CD14-positive monocyte (primary cell): ENCODE results near the gene TRABD2B. TPM values are rescaled to one million over a fixed set of nuclear protein-coding genes. Genes with fewer than 3 reads are reported as not detected.

Experiments
- DNase-seq, 3 donors: peaks; one replicate each; pipeline ENCODE4 v3.0.0-alpha.2; 2011 to 2022
- H2AFZ ChIP-seq: 2 replicates; pipeline ENCODE4 v1.6.0; 2012; ENCODE audit warnings: mild to moderate bottlenecking, low read depth, low read length, inconsistent platforms; ENCODE audit not compliant: insufficient read depth, poor library complexity, severe bottlenecking
- H3K27ac ChIP-seq, 2 donors: 1 replicate in 1 of 2; 2 replicates in 1 of 2; pipeline ENCODE4 v1.5.1; 2012 to 2013; ENCODE audit warnings: low read length in 2 of 2, control low read depth in 1 of 2, inconsistent platforms in 1 of 2, low read depth in 1 of 2, mild to moderate bottlenecking in 1 of 2
- H3K27me3 ChIP-seq, 2 donors: one replicate each; pipeline versions ENCODE4 v1.6.0 to v1.6.1; 2011 to 2013; ENCODE audit warnings: low read length in 2 of 2; ENCODE audit not compliant: control insufficient read depth in 2 of 2, insufficient read depth in 2 of 2
- H3K36me3 ChIP-seq, 2 donors: replicated peaks in 1 of 2; 1 replicate in 1 of 2; 2 replicates in 1 of 2; pipeline versions ENCODE4 v1.5.1 to v1.6.1; 2012 to 2013; ENCODE audit warnings: low read length in 2 of 2, control low read depth in 1 of 2, inconsistent platforms in 1 of 2, mild to moderate bottlenecking in 1 of 2; ENCODE audit not compliant: insufficient read depth in 2 of 2, control insufficient read depth in 1 of 2
- H3K4me1 ChIP-seq, 2 donors: 1 replicate in 1 of 2; 2 replicates in 1 of 2; pipeline versions ENCODE4 v1.5.1 to v1.6.1; 2012 to 2013; ENCODE audit warnings: low read length in 2 of 2, control low read depth in 1 of 2, inconsistent platforms in 1 of 2, mild to moderate bottlenecking in 1 of 2, moderate library complexity in 1 of 2; ENCODE audit not compliant: insufficient read depth in 2 of 2, control insufficient read depth in 1 of 2
- H3K4me2 ChIP-seq: replicated peaks from 2 replicates; pipeline ENCODE3; 2012; ENCODE audit warnings: low read length, moderate library complexity, mild to moderate bottlenecking; ENCODE audit not compliant: poor library complexity, severe bottlenecking; ENCODE audit errors: extremely low read depth
- H3K4me3 ChIP-seq, 3 experiments: fragments of 200-600 bp in 1 of 3; sonication (generic) in 1 of 3; replicated peaks in 1 of 3; 1 replicate in 2 of 3; 2 replicates in 1 of 3; pipeline ENCODE4 v1.5.1; 2011 to 2013; ENCODE audit warnings: low read length in 3 of 3, mild to moderate bottlenecking in 3 of 3, control low read depth in 2 of 3, low read depth in 2 of 3, inconsistent platforms in 1 of 3, moderate library complexity in 1 of 3
- H3K79me2 ChIP-seq: 2 replicates; pipeline ENCODE4 v1.6.0; 2012; ENCODE audit warnings: mild to moderate bottlenecking, control low read depth, inconsistent platforms, low read length, moderate library complexity; ENCODE audit not compliant: insufficient read depth
- H3K9ac ChIP-seq: 2 replicates; pipeline ENCODE4 v1.6.0; 2017; ENCODE audit warnings: low read length, mild to moderate bottlenecking; ENCODE audit not compliant: insufficient read depth, poor library complexity, severe bottlenecking
- H3K9me3 ChIP-seq, 2 donors: replicated peaks in 1 of 2; 1 replicate in 1 of 2; 2 replicates in 1 of 2; pipeline versions ENCODE4 v1.5.1 to v1.6.1; 2012 to 2013; ENCODE audit warnings: low read length in 2 of 2, control low read depth in 1 of 2; ENCODE audit not compliant: control insufficient read depth in 1 of 2, insufficient read depth in 1 of 2
- H4K20me1 ChIP-seq: 2 replicates; pipeline ENCODE4 v1.6.0; 2012; ENCODE audit warnings: mild to moderate bottlenecking, low read length, control low read depth, moderate library complexity; ENCODE audit not compliant: insufficient read depth
- H3K27ac Mint-ChIP-seq, 7 donors: one replicate each; pipeline ENCODE4 v1.8.0; 2020; ENCODE audit warnings: mild to moderate bottlenecking in 7 of 7, mixed read lengths in 7 of 7, moderate library complexity in 6 of 7, inconsistent platforms in 2 of 7
- H3K27me3 Mint-ChIP-seq, 3 donors: one replicate each; pipeline ENCODE4 v1.8.0; 2021 to 2022; ENCODE audit warnings: low read depth in 3 of 3, mild to moderate bottlenecking in 3 of 3, mixed read lengths in 3 of 3, moderate library complexity in 3 of 3, inconsistent platforms in 1 of 3
- H3K36me3 Mint-ChIP-seq, 2 donors: one replicate each; pipeline ENCODE4 v1.8.0; 2020; ENCODE audit warnings: mixed read lengths in 2 of 2, inconsistent platforms in 1 of 2, mild to moderate bottlenecking in 1 of 2
- H3K4me1 Mint-ChIP-seq: one replicate; pipeline ENCODE4 v1.8.0; 2020; ENCODE audit warnings: mild to moderate bottlenecking, mixed read lengths
- H3K4me3 Mint-ChIP-seq, 2 donors: one replicate each; pipeline ENCODE4 v1.8.0; 2020; ENCODE audit warnings: mild to moderate bottlenecking in 2 of 2, mixed read lengths in 2 of 2, moderate library complexity in 1 of 2
- H3K9me3 Mint-ChIP-seq, 7 donors: one replicate each; pipeline ENCODE4 v1.8.0; 2020 to 2022; ENCODE audit warnings: mixed read lengths in 7 of 7, mild to moderate bottlenecking in 6 of 7, moderate library complexity in 6 of 7, inconsistent platforms in 2 of 7
- CTCF ChIP-seq: fragments of 200-600 bp; IDR thresholded peaks from one replicate; pipeline ENCODE4 v1.8.0; 2022; ENCODE audit warnings: antibody characterized with exemption, mild to moderate bottlenecking
- WGBS: methylation state at CpG from one replicate; pipeline ENCODE4 v1.1.5; 2013; ENCODE audit warnings: missing lambda C conversion rate; ENCODE audit not compliant: insufficient coverage; 5-methylcytosine and 5-hydroxymethylcytosine counted together
- intact Hi-C, 2 donors: fragments of 100-400 bp; cut with micrococcal nuclease; formaldehyde crosslinking; loops; one replicate each; pipeline versions ENCODE4 v1.15.0 to v1.15.1; 2023
- polyA plus RNA-seq, 3 donors: library from polyadenylated mRNA; depleted of rRNA in 1 of 3; unstranded in 2 of 3; stranded (reverse) in 1 of 3; fragments of 300-500 nt in 2 of 3; fragments of >200 nt in 1 of 3; fragmentation: Illumina TruSeq in 2 of 3; gene quantifications; 1 replicate in 2 of 3; 2 replicates in 1 of 3; pipeline ENCODE4 v1.2.3, GENCODE V29; 2012 to 2021

Gene TRABD2B
- polyA plus RNA-seq, 3 donors, result not detected

- H3K4me1 Mint-ChIP-seq, result no peaks in the 10 kb centered on the region
- H3K36me3 ChIP-seq, result no peaks in the 10 kb centered on the region
Measured at GRCh38 chr1:47785118-47785517, 212.1 kb downstream of the TRABD2B start.

GRCh38 chr1:47784497-47784822 lies 212.7 kb downstream of the TRABD2B start:
- H3K4me3 ChIP-seq, result no peak overlapping the region
- TF ChIP-seq CTCF, result no peak
- no peaks in the 10 kb centered on the region for H3K79me2 ChIP-seq
- DNase-seq, result no peak
- no peaks in the 10 kb centered on the region for H3K9me3 ChIP-seq
- Mint-ChIP-seq H3K36me3 (no peaks in the 10 kb centered on the region), H3K4me1 (no peaks in the 10 kb centered on the region), H3K27ac (no peak overlapping the region), H3K9me3 (no peaks in the 10 kb centered on the region), H3K27me3 (peaks cover 5 to 12% (median 8%) of the 10 kb centered on the region in 3 donors), H3K4me3 (no peak overlapping the region)
- no peak overlapping the region for H3K27ac ChIP-seq
- 89% methylated on average over 4 of the region's 6 CpGs for WGBS
- no peaks in the 10 kb centered on the region for H3K4me1 ChIP-seq
- H3K27me3 ChIP-seq, result no peaks in the 10 kb centered on the region
- H2AFZ ChIP-seq, result no peak overlapping the region
- H3K4me2 ChIP-seq, result no peak overlapping the region
- intact Hi-C loops, result no loop called here
- H3K36me3 ChIP-seq, result no peaks in the 10 kb centered on the region
- H3K9ac ChIP-seq, result no peak overlapping the region
- H4K20me1 ChIP-seq, result no peaks in the 10 kb centered on the region

More at GRCh38 chr1:47785118-47785517, 212.1 kb downstream of the TRABD2B start:
- H3K27me3 ChIP-seq, result no peaks in the 10 kb centered on the region
- Mint-ChIP-seq H3K27ac (no peak overlapping the region), H3K4me3 (no peak overlapping the region), H3K36me3 (no peaks in the 10 kb centered on the region), H3K27me3 (peaks cover 5 to 12% (median 12%) of the 10 kb centered on the region in 3 donors), H3K9me3 (no peaks in the 10 kb centered on the region)
- H4K20me1 ChIP-seq, result no peaks in the 10 kb centered on the region
- 94% methylated on average over 3 of the region's 4 CpGs for WGBS
- intact Hi-C loops, result no loop called here
- no peak overlapping the region for H3K9ac ChIP-seq
- no peak for DNase-seq
- no peak for TF ChIP-seq CTCF
- no peaks in the 10 kb centered on the region for H3K4me1 ChIP-seq
- H3K79me2 ChIP-seq, result no peaks in the 10 kb centered on the region
- H3K4me2 ChIP-seq, result no peak overlapping the region
- no peak overlapping the region for H3K27ac ChIP-seq
- H2AFZ ChIP-seq, result no peak overlapping the region
- H3K4me3 ChIP-seq, result no peak overlapping the region
- no peaks in the 10 kb centered on the region for H3K9me3 ChIP-seq
